Measurements from ENCODE around the gene TUBGCP6. TPM values are rescaled to one million over a fixed set of nuclear protein-coding genes. Genes with fewer than 3 reads are reported as not detected.

TUBGCP6 gene
- polyA plus RNA-seq, 1 donor from 2014 or later, result 74.5 TPM

DNA sequence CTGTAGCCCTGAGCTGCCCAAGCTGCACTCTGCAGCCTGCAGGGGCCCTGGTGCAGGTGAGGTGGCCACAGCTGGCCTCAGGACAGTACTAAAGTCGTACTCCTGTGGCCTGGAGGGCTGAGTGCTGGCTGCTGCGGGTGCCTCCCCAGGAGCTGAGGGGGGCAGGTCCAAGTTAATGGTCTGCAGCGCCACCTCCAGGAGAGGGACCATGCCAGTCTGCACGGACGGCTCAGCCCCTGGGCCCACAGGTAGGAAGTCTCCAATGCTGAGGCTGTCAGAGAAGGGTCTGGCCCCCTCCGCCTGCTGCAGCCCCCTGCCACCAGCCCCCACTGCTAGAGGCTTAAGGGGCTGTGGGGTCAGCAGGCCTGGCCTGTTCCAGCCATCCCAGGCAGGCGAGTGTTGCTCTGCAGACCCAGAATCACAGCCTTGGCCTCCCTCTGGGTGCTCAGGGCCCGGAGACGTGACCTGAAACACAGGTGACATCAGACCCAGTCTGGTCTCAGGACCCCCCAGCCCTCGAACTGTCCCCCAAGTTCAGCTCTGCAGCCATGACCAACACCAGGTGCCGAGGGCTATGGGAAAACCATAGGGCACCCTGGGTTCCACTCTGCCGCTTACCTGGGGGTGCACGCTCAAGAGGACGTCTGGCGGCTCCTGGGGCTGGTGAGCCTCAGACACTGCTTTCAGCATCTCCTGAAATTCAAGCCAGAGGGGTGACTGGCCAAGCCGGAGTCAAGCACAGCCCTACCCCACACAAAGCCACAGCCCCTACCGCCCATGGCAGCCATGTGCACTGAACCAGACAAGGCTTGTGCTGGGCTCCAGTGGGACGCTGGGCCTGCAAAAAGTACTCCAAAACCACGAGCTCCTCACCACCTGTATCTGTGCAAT, 23.2 kb downstream of the TUBGCP6 start:
- Histone ChIP-seq H3K79me2 (replicated peaks; ENCODE audit: insufficient read depth, low read length) (no peaks in the 10 kb centered on the region), H3K9me2 (ENCODE audit: insufficient read depth, low read length) (no peaks in the 10 kb centered on the region), H3K27me3 (ENCODE audit: insufficient read depth, low read depth, low read length) (no peaks in the 10 kb centered on the region), H3K9me3 (ENCODE audit: low read length) (no peaks in the 10 kb centered on the region), H3K36me3 (ENCODE audit: insufficient read depth, low read length) (no peaks in the 10 kb centered on the region), H2AFZ (ENCODE audit: low read depth, low read length) (no peak overlapping the region), H4K20me1 (ENCODE audit: insufficient read depth) (no peaks in the 10 kb centered on the region), H3F3A (ENCODE audit: insufficient read depth, low read length, poor library complexity, severe bottlenecking) (no peaks in the 10 kb centered on the region), H3K9ac (ENCODE audit: low read length) (no peak overlapping the region), H3K4me3 (ENCODE audit: low read length) (no peak overlapping the region), H3K4me2 (ENCODE audit: low read length) (no peak overlapping the region), H3K27ac (ENCODE audit: low read length) (no peak overlapping the region)
- TF ChIP-seq SMC3 (conservative IDR thresholded peaks at IDR 0.05; ENCODE audit: poor library complexity) (no peak), RAD21 (conservative IDR thresholded peaks at IDR 0.05) (no peak)

DNA sequence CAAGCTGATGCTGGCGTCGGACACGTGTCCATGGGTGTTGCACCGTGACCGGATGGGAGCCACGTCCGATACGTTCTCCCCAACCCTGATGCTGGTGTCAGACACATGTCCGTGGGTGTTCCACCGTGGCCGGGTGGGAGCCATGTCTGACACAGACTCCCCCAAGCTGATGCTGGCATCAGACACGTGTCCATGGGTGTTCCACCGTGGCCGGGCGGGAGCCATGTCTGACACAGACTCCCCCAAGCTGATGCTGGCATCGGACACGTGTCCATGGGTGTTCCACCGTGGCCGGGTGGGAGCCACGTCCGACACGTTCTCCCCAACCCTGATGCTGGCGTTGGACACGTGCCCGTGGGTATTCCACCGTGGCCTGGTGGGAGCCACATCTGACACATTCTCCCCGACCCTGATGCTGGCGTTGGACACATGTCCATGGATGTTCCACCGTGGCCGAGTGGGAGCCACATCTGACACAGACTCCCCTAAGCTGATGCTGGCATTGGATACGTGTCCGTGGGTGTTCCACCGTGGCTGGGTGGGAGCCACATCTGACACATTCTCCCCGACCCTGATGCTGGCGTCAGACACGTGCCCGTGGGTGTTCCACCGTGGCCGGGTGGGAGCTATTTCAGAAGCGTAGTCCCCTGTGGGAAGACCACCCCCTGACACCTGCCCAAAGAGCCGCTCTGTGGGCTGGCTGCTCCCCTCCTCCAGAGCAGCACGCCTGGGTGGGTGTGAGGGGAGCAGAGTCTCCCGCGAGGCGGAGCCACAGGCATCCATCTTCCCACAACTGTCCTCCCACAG, 24.0 kb downstream of the TUBGCP6 start:
- H3K79me2 ChIP-seq (replicated peaks; ENCODE audit: insufficient read depth, low read length), result no peaks in the 10 kb centered on the region
- H3F3A ChIP-seq (ENCODE audit: insufficient read depth, low read length, poor library complexity, severe bottlenecking), result no peaks in the 10 kb centered on the region
- H3K4me3 ChIP-seq (ENCODE audit: low read length), result no peak overlapping the region
- TF ChIP-seq TAF1 (IDR thresholded peaks at IDR 0.05; ENCODE audit: low read depth) (no peak), SMC3 (conservative IDR thresholded peaks at IDR 0.05; ENCODE audit: poor library complexity) (no peak), POLR2AphosphoS5 (IDR thresholded peaks at IDR 0.05) (no peak), RAD21 (conservative IDR thresholded peaks at IDR 0.05) (no peak), MXI1 (conservative IDR thresholded peaks at IDR 0.05; ENCODE audit: poor library complexity, severe bottlenecking) (no peak), EP300 (conservative IDR thresholded peaks at IDR 0.05; ENCODE audit: poor library complexity, severe bottlenecking) (no peak), EZH2 (IDR thresholded peaks at IDR 0.05; ENCODE audit: borderline replicate concordance, insufficient read depth, low read length, poor library complexity, severe bottlenecking) (no peak)
- TF ChIP-seq, protein P1, sequence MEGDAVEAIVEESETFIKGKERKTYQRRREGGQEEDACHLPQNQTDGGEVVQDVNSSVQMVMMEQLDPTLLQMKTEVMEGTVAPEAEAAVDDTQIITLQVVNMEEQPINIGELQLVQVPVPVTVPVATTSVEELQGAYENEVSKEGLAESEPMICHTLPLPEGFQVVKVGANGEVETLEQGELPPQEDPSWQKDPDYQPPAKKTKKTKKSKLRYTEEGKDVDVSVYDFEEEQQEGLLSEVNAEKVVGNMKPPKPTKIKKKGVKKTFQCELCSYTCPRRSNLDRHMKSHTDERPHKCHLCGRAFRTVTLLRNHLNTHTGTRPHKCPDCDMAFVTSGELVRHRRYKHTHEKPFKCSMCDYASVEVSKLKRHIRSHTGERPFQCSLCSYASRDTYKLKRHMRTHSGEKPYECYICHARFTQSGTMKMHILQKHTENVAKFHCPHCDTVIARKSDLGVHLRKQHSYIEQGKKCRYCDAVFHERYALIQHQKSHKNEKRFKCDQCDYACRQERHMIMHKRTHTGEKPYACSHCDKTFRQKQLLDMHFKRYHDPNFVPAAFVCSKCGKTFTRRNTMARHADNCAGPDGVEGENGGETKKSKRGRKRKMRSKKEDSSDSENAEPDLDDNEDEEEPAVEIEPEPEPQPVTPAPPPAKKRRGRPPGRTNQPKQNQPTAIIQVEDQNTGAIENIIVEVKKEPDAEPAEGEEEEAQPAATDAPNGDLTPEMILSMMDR (IDR thresholded peaks at IDR 0.05; ENCODE audit: poor library complexity, severe bottlenecking), result no peak
- TF ChIP-seq, protein P2, sequence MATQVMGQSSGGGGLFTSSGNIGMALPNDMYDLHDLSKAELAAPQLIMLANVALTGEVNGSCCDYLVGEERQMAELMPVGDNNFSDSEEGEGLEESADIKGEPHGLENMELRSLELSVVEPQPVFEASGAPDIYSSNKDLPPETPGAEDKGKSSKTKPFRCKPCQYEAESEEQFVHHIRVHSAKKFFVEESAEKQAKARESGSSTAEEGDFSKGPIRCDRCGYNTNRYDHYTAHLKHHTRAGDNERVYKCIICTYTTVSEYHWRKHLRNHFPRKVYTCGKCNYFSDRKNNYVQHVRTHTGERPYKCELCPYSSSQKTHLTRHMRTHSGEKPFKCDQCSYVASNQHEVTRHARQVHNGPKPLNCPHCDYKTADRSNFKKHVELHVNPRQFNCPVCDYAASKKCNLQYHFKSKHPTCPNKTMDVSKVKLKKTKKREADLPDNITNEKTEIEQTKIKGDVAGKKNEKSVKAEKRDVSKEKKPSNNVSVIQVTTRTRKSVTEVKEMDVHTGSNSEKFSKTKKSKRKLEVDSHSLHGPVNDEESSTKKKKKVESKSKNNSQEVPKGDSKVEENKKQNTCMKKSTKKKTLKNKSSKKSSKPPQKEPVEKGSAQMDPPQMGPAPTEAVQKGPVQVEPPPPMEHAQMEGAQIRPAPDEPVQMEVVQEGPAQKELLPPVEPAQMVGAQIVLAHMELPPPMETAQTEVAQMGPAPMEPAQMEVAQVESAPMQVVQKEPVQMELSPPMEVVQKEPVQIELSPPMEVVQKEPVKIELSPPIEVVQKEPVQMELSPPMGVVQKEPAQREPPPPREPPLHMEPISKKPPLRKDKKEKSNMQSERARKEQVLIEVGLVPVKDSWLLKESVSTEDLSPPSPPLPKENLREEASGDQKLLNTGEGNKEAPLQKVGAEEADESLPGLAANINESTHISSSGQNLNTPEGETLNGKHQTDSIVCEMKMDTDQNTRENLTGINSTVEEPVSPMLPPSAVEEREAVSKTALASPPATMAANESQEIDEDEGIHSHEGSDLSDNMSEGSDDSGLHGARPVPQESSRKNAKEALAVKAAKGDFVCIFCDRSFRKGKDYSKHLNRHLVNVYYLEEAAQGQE (IDR thresholded peaks at IDR 0.05; ENCODE audit: borderline replicate concordance), result no peak
- no peak overlapping the region for H2AFZ ChIP-seq (ENCODE audit: low read depth, low read length)
- no peaks in the 10 kb centered on the region for H4K20me1 ChIP-seq (ENCODE audit: insufficient read depth)
- H3K4me2 ChIP-seq (ENCODE audit: low read length), result no peak overlapping the region
- H3K9ac ChIP-seq (ENCODE audit: low read length), result no peak overlapping the region
- H3K27me3 ChIP-seq (ENCODE audit: insufficient read depth, low read depth, low read length), result no peaks in the 10 kb centered on the region
- H3K9me2 ChIP-seq (ENCODE audit: insufficient read depth, low read length), result no peaks in the 10 kb centered on the region
- H3K27ac ChIP-seq (ENCODE audit: low read length), result no peak overlapping the region
- no peaks in the 10 kb centered on the region for H3K9me3 ChIP-seq (ENCODE audit: low read length)
- no peaks in the 10 kb centered on the region for H3K36me3 ChIP-seq (ENCODE audit: insufficient read depth, low read length)

All from neural cell (in vitro differentiated cells).